Aorta (tissue), 5 donors: ENCODE results near the gene GRB10. TPM values are rescaled to one million over a fixed set of nuclear protein-coding genes. Genes with fewer than 3 reads are reported as not detected.

ENCODE experiments used
- ATAC-seq: fragments of 200-7000 bp; cut with Tn5 transposase; one replicate; pipeline ENCODE4 v1.9.1; 2022; ENCODE audit warnings: moderate library complexity; ENCODE audit not compliant: low FRiP score
- DNase-seq, 2 donors: peaks; one replicate each; pipeline ENCODE4 v3.0.0-alpha.2; 2020
- H3K27ac ChIP-seq, 2 donors: one replicate each; pipeline ENCODE4 v1.5.1; 2013; ENCODE audit warnings: low read length in 2 of 2, mild to moderate bottlenecking in 2 of 2, moderate library complexity in 2 of 2, control low read depth in 1 of 2, inconsistent platforms in 1 of 2, low read depth in 1 of 2
- H3K27me3 ChIP-seq, 2 donors: one replicate each; pipeline ENCODE4 v1.6.1; 2013; ENCODE audit warnings: control low read depth in 1 of 2, low read length in 1 of 2, mild to moderate bottlenecking in 1 of 2, moderate library complexity in 1 of 2; ENCODE audit not compliant: insufficient read depth in 2 of 2, control insufficient read depth in 1 of 2
- H3K36me3 ChIP-seq, 2 donors: one replicate each; pipeline ENCODE4 v1.6.1; 2013; ENCODE audit warnings: control low read depth in 1 of 2, low read length in 1 of 2, mild to moderate bottlenecking in 1 of 2; ENCODE audit not compliant: insufficient read depth in 2 of 2, control insufficient read depth in 1 of 2
- H3K4me1 ChIP-seq, 2 donors: one replicate each; pipeline ENCODE4 v1.6.1; 2013; ENCODE audit warnings: low read length in 2 of 2, control low read depth in 1 of 2, mild to moderate bottlenecking in 1 of 2, moderate library complexity in 1 of 2; ENCODE audit not compliant: insufficient read depth in 2 of 2, control insufficient read depth in 1 of 2
- H3K4me3 ChIP-seq, 2 donors: one replicate each; pipeline ENCODE4 v1.5.1; 2013; ENCODE audit warnings: low read length in 2 of 2, control low read depth in 1 of 2, mild to moderate bottlenecking in 1 of 2
- H3K9me3 ChIP-seq: one replicate; pipeline ENCODE4 v1.6.1; 2013; ENCODE audit warnings: mild to moderate bottlenecking, low read length; ENCODE audit not compliant: control insufficient read depth
- WGBS, 2 donors: extraction: QIAGEN DNeasy Blood & Tissue Kit; methylation state at CpG; one replicate each; pipeline ENCODE4 v1.1.7; 2013; 5-methylcytosine and 5-hydroxymethylcytosine counted together
- intact Hi-C, 2 donors: fragments of 100-400 bp; cut with DNase I; formaldehyde crosslinking; loops; one replicate each; pipeline versions ENCODE4 v1.14.2 to v1.15.0; 2022
- polyA plus RNA-seq, 2 donors: library from polyadenylated mRNA; stranded (reverse); fragments of 200-250 nt; gene quantifications; one replicate each; pipeline ENCODE4 v1.2.3, GENCODE V29; 2013
- total RNA-seq, 2 donors: library from RNA; stranded (reverse); fragmentation: NEBNext Ultra II Directional; extraction: Animal tissue kit (Norgen Biotek cat#: 25700); gene quantifications; one replicate each; pipeline ENCODE4 v1.2.1, GENCODE V29; 2021
- donor health status: healthy with polysubstance abuse.
- donor health status: Bipolar disorder and iron deficiency.
- donor health status: DM: no; HTN: no; CAD: no.
- donor health status: DM: no; HTN: no; CAD: no.
- donor health status: DM: yes; HTN: yes; CAD: no.

The GRB10 gene
- total and polyA plus RNA-seq, 4 donors: 11.8 to 108 (median 63.8) TPM

DNA sequence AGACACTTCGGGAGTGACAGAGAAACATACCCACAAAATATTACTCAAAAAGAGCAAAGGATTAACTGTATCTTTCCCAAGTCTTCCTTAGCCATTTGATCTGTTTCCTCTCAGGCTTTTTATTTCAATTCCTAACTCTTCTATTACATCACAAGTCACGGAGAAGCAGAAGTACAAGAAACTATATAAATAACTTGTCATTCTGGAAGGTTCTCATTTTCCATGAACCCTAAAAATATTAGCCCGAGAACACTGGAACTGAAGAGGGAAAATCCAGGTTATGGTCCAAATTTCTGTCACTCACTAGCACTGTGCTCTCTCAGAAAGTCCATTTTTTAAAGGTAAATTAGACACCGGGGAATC is 98.0 kb downstream of the GRB10 start:
- H3K9me3 ChIP-seq: no peaks in the 10 kb centered on the region
- intact Hi-C loops: loop anchor here in 1 of 2 donors (10.0 kb wide), 1 partner anchor 220 kb away; no protein-coding TSS in a partner anchor
- no peak overlapping the region for H3K4me3 ChIP-seq
- peaks cover 0 to 2% of the 10 kb centered on the region in 2 donors for H3K36me3 ChIP-seq
- ATAC-seq (no peak), DNase-seq (no peak)
- H3K4me1 ChIP-seq: peaks cover 0 to 3% of the 10 kb centered on the region in 2 donors
- 31 to 35% methylated on average over 4 of the region's 4 CpGs for WGBS, 2 donors
- no peak overlapping the region for H3K27ac ChIP-seq
- no peaks in the 10 kb centered on the region for H3K27me3 ChIP-seq

DNA sequence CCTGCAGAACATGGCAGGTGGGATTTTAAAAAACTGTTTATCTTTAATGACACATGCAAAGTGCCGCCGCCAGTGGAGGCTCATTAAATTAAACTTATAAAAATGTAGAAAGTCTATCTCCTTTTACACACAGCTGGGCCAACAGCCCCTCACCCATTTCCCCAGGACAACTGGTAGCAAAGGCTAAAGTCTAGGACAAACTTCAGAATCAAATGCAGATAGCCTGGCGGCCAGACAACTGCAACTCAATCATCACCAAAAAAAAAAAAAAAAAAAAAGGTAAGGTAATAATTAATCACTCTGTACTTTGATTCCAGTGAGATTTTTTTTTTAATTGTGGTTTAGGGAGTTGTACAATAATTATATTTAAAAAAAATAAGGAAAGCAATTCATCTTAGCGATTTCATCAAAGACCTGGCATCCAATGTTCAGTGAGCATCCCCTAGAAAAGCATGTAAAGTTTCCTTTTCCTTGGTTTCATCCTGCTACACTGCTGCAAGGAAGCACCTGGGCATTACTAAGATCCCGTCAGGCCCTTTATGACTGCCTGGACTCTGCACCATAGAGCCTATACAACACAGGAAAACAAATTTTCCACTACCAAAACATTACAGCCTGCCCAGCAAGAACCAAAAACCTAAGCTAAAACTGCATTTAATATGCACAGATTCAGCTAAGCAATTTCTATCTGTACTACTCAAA is 98.5 kb downstream of the GRB10 start:
- Histone ChIP-seq H3K4me1 (peaks cover 0 to 3% of the 10 kb centered on the region in 2 donors), H3K36me3 (no peaks in the 10 kb centered on the region), H3K9me3 (no peaks in the 10 kb centered on the region), H3K27ac (no peak overlapping the region), H3K4me3 (no peak overlapping the region), H3K27me3 (no peaks in the 10 kb centered on the region)
- no peak for ATAC-seq
- intact Hi-C loops: loop anchor here in 1 of 2 donors (10.0 kb wide), 1 partner anchor 219 kb away; no protein-coding TSS in a partner anchor
- 93 to 94% methylated on average over 5 of the region's 5 CpGs for WGBS, 2 donors
- no peak for DNase-seq

DNA sequence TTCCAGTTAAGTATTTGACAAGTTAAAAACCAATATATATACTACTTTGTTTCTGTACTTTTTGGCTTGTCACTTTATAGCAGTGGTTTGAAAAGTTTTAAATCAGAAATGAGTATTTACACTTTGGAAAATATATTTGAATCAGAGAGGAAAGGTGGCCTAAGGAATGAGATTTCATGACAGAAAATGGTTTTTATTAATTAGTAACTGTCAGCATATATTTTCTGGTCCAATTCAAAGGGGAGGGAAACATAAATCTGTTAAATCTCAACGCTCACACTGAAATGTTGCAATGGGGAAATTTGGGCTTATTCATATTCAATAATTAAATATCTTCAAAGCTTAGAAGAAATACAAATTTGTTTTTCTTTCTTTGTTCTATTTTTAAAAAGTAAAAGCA is 100.1 kb downstream of the GRB10 start:
- H3K4me1 ChIP-seq: peaks cover 1 to 3% of the 10 kb centered on the region in 2 donors
- no peaks in the 10 kb centered on the region for H3K27me3 ChIP-seq
- intact Hi-C loops: loop anchor here in 1 of 2 donors (10.0 kb wide), 1 partner anchor 218 kb away; no protein-coding TSS in a partner anchor
- H3K9me3 ChIP-seq: no peaks in the 10 kb centered on the region
- ATAC-seq (no peak), DNase-seq (no peak)
- H3K4me3 ChIP-seq: no peak overlapping the region
- H3K36me3 ChIP-seq: no peaks in the 10 kb centered on the region
- no peak overlapping the region for H3K27ac ChIP-seq
- WGBS, 2 donors: 96 to 100% methylated on average over 1 of the region's 1 CpG

DNA sequence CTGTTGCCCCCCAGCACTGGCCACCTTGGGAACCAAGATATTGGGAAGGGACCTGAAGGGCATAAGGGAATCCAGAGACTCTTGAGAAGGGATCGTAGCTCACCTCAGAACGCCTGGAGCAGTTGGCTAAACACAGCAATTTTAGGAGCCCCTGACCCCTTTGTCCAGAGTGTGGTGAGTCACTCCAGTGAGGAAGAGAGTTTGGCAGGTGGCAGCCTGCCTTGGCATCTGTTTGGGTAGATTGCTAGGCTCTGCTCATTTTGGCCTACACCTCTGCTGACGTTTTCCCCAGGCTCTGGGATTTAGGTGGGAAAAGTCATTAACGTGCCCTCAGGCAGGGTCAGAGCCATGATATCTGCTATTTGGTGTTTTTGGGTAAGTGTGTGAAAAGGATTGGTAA is 100.6 kb downstream of the GRB10 start:
- intact Hi-C loops: loop anchor here in 1 of 2 donors (10.0 kb wide), 1 partner anchor 217 kb away; no protein-coding TSS in a partner anchor
- no peaks in the 10 kb centered on the region for H3K36me3 ChIP-seq
- ATAC-seq: no peak
- H3K4me1 ChIP-seq: peaks cover 3 to 6% of the 10 kb centered on the region in 2 donors
- H3K9me3 ChIP-seq: no peaks in the 10 kb centered on the region
- no peak for DNase-seq
- 28 to 36% methylated on average over 4 of the region's 4 CpGs for WGBS, 2 donors
- H3K27ac ChIP-seq: no peak overlapping the region
- no peak overlapping the region for H3K4me3 ChIP-seq
- no peaks in the 10 kb centered on the region for H3K27me3 ChIP-seq

DNA sequence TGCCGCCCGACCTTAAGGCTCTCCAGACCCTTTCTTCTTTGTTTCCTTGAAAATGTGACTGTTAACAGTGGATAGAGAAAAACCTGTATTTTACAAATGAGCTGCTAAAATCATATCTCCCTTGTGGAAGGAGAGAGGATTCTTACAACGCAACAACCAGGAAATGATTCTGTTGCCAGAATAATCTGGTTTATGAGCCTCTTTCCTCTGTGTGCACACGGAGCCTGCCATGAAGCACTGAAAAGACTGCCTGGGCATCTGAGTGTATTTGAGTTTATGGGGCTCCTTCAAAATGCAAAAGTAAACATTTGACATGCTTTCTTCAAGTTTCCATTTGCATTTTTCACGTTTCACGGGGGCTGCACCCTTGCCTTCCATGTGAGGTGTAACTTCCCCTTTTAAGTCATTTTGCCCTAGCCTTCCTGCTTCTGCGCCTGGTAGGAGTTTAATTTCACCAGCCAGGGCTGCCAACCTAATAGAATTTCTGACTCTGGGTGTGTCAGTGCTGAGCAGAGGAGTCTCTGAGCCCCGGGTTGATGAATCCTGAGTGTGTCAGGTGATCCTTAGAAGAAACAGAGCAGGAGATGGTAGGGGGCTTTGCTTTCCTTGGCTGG is 101.2 kb downstream of the GRB10 start:
- intact Hi-C loops: loop anchor here in 1 of 2 donors (10.0 kb wide), 1 partner anchor 217 kb away; no protein-coding TSS in a partner anchor
- H3K27ac ChIP-seq: no peak overlapping the region
- H3K4me3 ChIP-seq: no peak overlapping the region
- WGBS, 2 donors: 82 to 83% methylated on average over 8 of the region's 8 CpGs
- DNase-seq: no peak
- no peaks in the 10 kb centered on the region for H3K36me3 ChIP-seq
- peaks cover 3 to 6% of the 10 kb centered on the region in 2 donors for H3K4me1 ChIP-seq
- no peaks in the 10 kb centered on the region for H3K9me3 ChIP-seq
- no peak for ATAC-seq
- no peaks in the 10 kb centered on the region for H3K27me3 ChIP-seq

GRCh38 chr7:50679218-50680007 is 103.3 kb downstream of the GRB10 start:
- Histone ChIP-seq H3K27me3 (no peaks in the 10 kb centered on the region), H3K4me1 (peaks cover 0 to 6% of the 10 kb centered on the region in 2 donors), H3K4me3 (no peak overlapping the region), H3K9me3 (no peaks in the 10 kb centered on the region), H3K27ac (no peak overlapping the region), H3K36me3 (no peaks in the 10 kb centered on the region)
- intact Hi-C loops: loop anchor here (5.0 to 10.0 kb wide), 4 partner anchors 62 to 463 kb away; no protein-coding TSS in a partner anchor
- 55 to 58% methylated on average over 7 of the region's 7 CpGs for whole genome bisulfite sequencing, 2 donors
- no peak for ATAC-seq
- no peak for DNase-seq

DNA sequence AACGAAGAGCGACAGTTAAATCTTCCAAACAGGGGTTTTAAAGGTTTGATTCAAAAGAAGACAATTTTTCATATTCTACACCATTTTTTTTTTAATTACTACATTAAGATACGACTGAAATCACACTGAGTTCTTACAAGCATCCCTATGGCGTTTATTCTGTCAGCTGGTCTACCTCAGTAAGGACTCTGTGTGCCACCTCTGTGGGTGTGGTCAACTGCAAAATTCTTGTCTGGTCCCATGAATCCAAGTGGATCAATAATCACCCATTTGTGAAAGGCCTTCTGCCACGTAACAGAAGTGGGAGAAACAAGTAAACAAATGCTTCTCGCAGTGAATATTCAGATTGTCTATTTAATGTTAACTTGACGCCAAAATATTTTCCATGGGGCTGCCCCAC is 104.1 kb downstream of the GRB10 start:
- DNase-seq: no peak
- Histone ChIP-seq H3K9me3 (no peaks in the 10 kb centered on the region), H3K4me1 (peaks cover 0 to 6% of the 10 kb centered on the region in 2 donors), H3K36me3 (no peaks in the 10 kb centered on the region), H3K27me3 (no peaks in the 10 kb centered on the region), H3K27ac (no peak overlapping the region), H3K4me3 (no peak overlapping the region)
- no peak for ATAC-seq
- intact Hi-C loops: loop anchor here (5.0 kb wide), 3 partner anchors 61 to 464 kb away; no protein-coding TSS in a partner anchor
- WGBS, 2 donors: 83 to 88% methylated on average over 7 of the region's 7 CpGs

GRCh38 chr7:50677638-50677996 is 105.1 kb downstream of the GRB10 start:
- H3K27ac ChIP-seq: peak overlapping the region in 1 of 2 donors; percentile 13
- intact Hi-C loops: loop anchor here (5.0 kb wide), 3 partner anchors 60 to 465 kb away; no protein-coding TSS in a partner anchor
- H3K27me3 ChIP-seq: no peaks in the 10 kb centered on the region
- no peaks in the 10 kb centered on the region for H3K36me3 ChIP-seq
- H3K4me3 ChIP-seq: no peak overlapping the region
- DNase-seq (no peak), ATAC-seq (no peak)
- no peaks in the 10 kb centered on the region for H3K9me3 ChIP-seq
- WGBS, 2 donors: 23 to 24% methylated on average over 7 of the region's 7 CpGs
- peaks cover 0 to 6% of the 10 kb centered on the region in 2 donors for H3K4me1 ChIP-seq
